ENCODE measurements around the gene DCAF8.
A peak's percentile ranks its signal among the peaks of the same experiment; 100 is the strongest.

The DCAF8 gene

GRCh38 chr1:160251687-160252526, 10.4 kb downstream of the DCAF8 start:
- Mint-ChIP-seq H3K27me3 (no peaks in the 10 kb centered on the region), H3K4me3 (no peak overlapping the region), H3K9me3 (ENCODE audit: low read depth) (no peaks in the 10 kb centered on the region), H3K4me1 (ENCODE audit: low read depth) (peaks cover 20% of the 10 kb centered on the region), H3K36me3 (no peaks in the 10 kb centered on the region), H3K27ac (no peak overlapping the region)

DNA sequence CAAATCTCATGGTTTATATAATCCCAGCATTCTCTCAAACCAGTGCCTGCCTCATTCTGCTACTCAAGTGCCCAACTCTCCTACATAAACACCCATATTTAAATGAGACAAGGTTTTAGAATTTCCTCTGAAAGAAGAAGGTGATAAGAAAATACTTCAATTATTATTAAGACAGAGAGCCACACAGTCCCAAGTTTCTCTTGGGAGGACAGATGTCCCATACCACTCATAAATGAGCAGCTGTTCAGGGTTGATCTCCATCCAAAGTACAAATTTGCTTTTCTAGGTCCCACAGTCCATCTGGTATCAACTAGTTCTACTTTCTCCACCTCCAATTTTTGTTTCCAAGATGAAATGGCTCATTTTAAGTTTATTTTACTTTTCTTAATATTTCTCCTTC, 11.3 kb downstream of the DCAF8 start:
- Mint-ChIP-seq H3K36me3 (no peaks in the 10 kb centered on the region), H3K4me3 (no peak overlapping the region), H3K27me3 (no peaks in the 10 kb centered on the region), H3K27ac (peak overlapping the region; percentile 7), H3K4me1 (ENCODE audit: low read depth) (peaks cover 16% of the 10 kb centered on the region), H3K9me3 (ENCODE audit: low read depth) (no peaks in the 10 kb centered on the region)

GRCh38 chr1:160247053-160247452, 15.3 kb downstream of the DCAF8 start:
- H3K27ac Mint-ChIP-seq, result no peak overlapping the region
- H3K4me1 Mint-ChIP-seq (ENCODE audit: low read depth), result peaks cover 26% of the 10 kb centered on the region
- H3K4me3 Mint-ChIP-seq, result no peak overlapping the region
- H3K27me3 Mint-ChIP-seq, result no peaks in the 10 kb centered on the region
- H3K36me3 Mint-ChIP-seq, result peaks cover 2% of the 10 kb centered on the region
- no peaks in the 10 kb centered on the region for H3K9me3 Mint-ChIP-seq (ENCODE audit: low read depth)

DNA sequence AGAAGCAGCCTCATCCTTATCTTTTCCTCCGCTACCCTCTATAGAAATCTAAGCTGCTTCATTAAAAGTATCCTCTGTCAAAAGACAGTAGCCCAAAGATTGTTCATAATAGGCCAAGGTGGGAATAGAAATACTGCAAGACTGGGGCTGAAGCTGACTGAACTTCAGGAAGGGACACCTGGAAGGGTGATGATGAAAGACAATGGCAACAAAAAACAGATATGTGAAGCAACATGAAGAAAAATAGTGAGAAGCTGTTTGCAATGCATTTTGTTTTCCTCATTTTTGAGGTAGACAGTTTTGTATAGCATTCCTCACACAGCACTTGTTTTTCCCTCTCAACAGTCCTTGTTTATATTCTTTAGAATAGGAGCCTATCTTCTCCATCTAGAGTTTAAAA, 16.9 kb downstream of the DCAF8 start:
- Mint-ChIP-seq H3K9me3 (ENCODE audit: low read depth) (no peaks in the 10 kb centered on the region), H3K4me3 (no peak overlapping the region), H3K4me1 (ENCODE audit: low read depth) (peaks cover 22% of the 10 kb centered on the region), H3K27me3 (no peaks in the 10 kb centered on the region), H3K36me3 (peaks cover 3% of the 10 kb centered on the region), H3K27ac (no peak overlapping the region)

DNA sequence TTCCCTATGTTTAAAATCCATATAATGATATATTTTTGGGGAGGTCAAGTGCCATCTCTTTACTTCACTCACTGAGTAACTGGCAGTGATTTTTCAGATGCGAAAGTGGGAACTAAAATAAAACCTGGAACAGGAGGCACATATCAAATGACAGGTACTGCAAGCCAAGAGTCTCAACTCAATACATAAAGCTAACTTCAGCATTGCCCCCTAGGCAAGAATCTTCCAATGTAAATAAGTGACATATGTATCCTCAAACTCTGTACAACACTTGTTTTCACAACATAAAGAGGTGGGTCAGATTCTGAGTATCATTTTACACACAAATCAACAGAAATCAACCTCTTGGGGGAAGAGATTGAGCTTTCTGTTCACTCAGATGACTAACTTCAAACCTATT, 18.1 kb downstream of the DCAF8 start:
- no peak overlapping the region for H3K4me3 Mint-ChIP-seq
- H3K27ac Mint-ChIP-seq, result no peak overlapping the region
- no peaks in the 10 kb centered on the region for H3K27me3 Mint-ChIP-seq
- H3K4me1 Mint-ChIP-seq (ENCODE audit: low read depth), result peaks cover 18% of the 10 kb centered on the region
- H3K36me3 Mint-ChIP-seq, result peaks cover 8% of the 10 kb centered on the region
- H3K9me3 Mint-ChIP-seq (ENCODE audit: low read depth), result no peaks in the 10 kb centered on the region

DNA sequence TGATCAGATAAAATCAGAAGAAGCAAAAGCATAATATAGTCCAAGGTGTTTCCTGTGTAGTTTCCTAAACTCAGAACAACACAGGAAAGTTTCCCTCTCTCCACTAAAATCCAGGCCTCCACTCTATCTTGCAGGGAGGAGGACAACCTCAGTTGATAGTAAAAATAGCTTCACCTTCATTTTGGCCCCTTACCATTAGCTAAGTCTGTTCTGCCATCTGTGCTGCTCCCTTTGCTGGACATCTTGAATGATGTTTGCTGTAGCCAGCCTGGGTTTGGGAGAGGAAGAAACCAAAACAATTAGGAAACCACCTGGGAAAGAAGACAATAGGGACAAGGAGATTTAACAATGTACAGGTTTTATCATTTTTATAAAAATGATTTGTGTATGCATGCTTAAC, 18.6 kb downstream of the DCAF8 start:
- H3K4me1 Mint-ChIP-seq (ENCODE audit: low read depth), result peaks cover 18% of the 10 kb centered on the region
- H3K4me3 Mint-ChIP-seq, result no peak overlapping the region
- H3K36me3 Mint-ChIP-seq, result peaks cover 8% of the 10 kb centered on the region
- no peaks in the 10 kb centered on the region for H3K27me3 Mint-ChIP-seq
- no peaks in the 10 kb centered on the region for H3K9me3 Mint-ChIP-seq (ENCODE audit: low read depth)
- no peak overlapping the region for H3K27ac Mint-ChIP-seq

- Mint-ChIP-seq H3K4me3 (no peak overlapping the region), H3K9me3 (ENCODE audit: low read depth) (no peaks in the 10 kb centered on the region), H3K4me1 (ENCODE audit: low read depth) (peaks cover 5% of the 10 kb centered on the region), H3K36me3 (peaks cover 17% of the 10 kb centered on the region), H3K27ac (no peak overlapping the region), H3K27me3 (no peaks in the 10 kb centered on the region)
These were observed 22.6 kb downstream of the DCAF8 start for GRCh38 chr1:160239582-160240299.

DNA sequence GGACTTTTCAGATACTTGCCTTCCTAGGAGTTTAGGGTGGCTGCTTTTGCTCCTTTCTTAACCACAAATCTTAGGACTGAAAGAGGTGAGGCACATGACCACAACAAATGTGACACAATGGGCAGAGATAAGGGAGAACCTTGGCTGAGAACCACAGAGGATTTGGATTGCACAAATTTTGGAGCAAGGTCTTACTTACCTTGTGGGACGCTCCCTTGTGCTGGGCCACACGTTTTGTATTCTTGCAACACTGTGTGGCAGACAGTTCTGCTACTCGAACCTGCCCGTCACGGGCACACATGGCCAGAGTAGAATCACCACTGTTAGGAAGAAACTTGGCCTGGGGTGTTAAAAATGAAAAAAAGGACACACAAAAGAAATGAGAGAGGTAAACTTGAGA, 23.9 kb downstream of the DCAF8 start:
- H3K36me3 Mint-ChIP-seq, result peaks cover 19% of the 10 kb centered on the region
- H3K27ac Mint-ChIP-seq, result no peak overlapping the region
- no peaks in the 10 kb centered on the region for H3K9me3 Mint-ChIP-seq (ENCODE audit: low read depth)
- peaks cover 14% of the 10 kb centered on the region for H3K4me1 Mint-ChIP-seq (ENCODE audit: low read depth)
- H3K4me3 Mint-ChIP-seq, result no peak overlapping the region
- no peaks in the 10 kb centered on the region for H3K27me3 Mint-ChIP-seq

DNA sequence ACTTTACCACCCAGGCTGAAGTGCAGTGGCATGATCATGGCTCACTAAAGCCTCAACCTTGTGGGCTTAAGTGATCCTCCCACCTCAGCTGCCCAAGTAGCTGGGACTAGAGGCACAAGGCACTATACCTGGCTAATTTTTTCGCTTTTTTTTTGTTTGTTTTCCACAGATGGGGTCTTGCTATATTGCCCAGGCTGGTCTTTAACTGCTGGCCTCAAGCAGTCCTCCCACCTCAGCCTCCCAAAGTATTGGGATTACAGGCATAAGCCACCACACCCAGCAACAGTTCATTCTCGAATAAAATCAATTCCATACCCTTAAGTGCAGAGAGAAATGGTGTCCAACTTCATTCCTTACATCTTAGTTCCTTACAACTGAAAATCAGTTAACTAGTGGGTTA, 24.8 kb downstream of the DCAF8 start:
- no peak overlapping the region for H3K4me3 Mint-ChIP-seq
- no peak overlapping the region for H3K27ac Mint-ChIP-seq
- no peaks in the 10 kb centered on the region for H3K27me3 Mint-ChIP-seq
- no peaks in the 10 kb centered on the region for H3K9me3 Mint-ChIP-seq (ENCODE audit: low read depth)
- peaks cover 21% of the 10 kb centered on the region for H3K4me1 Mint-ChIP-seq (ENCODE audit: low read depth)
- peaks cover 17% of the 10 kb centered on the region for H3K36me3 Mint-ChIP-seq

DNA sequence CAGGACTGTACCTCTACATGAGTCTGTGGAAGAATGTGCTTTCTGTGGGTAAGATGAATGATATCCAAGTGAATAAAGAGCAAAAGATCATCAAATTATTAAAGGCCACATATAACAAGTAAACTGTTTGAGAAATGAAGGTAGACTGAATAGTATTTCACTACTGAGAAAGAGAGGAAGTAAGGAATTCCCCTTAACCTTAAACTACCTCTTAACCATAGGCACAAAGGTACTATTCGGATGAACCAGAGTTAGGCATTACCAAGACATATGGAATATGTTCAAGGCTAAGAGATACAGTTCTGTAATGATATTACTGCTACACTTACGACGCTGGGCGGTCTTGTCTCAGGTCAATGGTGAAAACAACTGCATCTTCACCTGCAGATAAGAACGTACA, 25.5 kb downstream of the DCAF8 start:
- H3K36me3 Mint-ChIP-seq, result peaks cover 17% of the 10 kb centered on the region
- no peak overlapping the region for H3K27ac Mint-ChIP-seq
- no peaks in the 10 kb centered on the region for H3K27me3 Mint-ChIP-seq
- no peaks in the 10 kb centered on the region for H3K9me3 Mint-ChIP-seq (ENCODE audit: low read depth)
- peaks cover 18% of the 10 kb centered on the region for H3K4me1 Mint-ChIP-seq (ENCODE audit: low read depth)
- H3K4me3 Mint-ChIP-seq, result no peak overlapping the region

GRCh38 chr1:160232911-160233310, 29.4 kb downstream of the DCAF8 start:
- no peaks in the 10 kb centered on the region for H3K27me3 Mint-ChIP-seq
- peaks cover 16% of the 10 kb centered on the region for H3K36me3 Mint-ChIP-seq
- no peak overlapping the region for H3K4me3 Mint-ChIP-seq
- peaks cover 18% of the 10 kb centered on the region for H3K4me1 Mint-ChIP-seq (ENCODE audit: low read depth)
- H3K9me3 Mint-ChIP-seq (ENCODE audit: low read depth), result no peaks in the 10 kb centered on the region
- no peak overlapping the region for H3K27ac Mint-ChIP-seq

GRCh38 chr1:160228431-160228830, 33.9 kb downstream of the DCAF8 start:
- H3K9me3 Mint-ChIP-seq (ENCODE audit: low read depth), result no peaks in the 10 kb centered on the region
- H3K27ac Mint-ChIP-seq, result peak overlapping the region; percentile 10
- peaks cover 12% of the 10 kb centered on the region for H3K36me3 Mint-ChIP-seq
- H3K4me3 Mint-ChIP-seq, result no peak overlapping the region
- peaks cover 7% of the 10 kb centered on the region for H3K4me1 Mint-ChIP-seq (ENCODE audit: low read depth)
- H3K27me3 Mint-ChIP-seq, result no peaks in the 10 kb centered on the region

DNA sequence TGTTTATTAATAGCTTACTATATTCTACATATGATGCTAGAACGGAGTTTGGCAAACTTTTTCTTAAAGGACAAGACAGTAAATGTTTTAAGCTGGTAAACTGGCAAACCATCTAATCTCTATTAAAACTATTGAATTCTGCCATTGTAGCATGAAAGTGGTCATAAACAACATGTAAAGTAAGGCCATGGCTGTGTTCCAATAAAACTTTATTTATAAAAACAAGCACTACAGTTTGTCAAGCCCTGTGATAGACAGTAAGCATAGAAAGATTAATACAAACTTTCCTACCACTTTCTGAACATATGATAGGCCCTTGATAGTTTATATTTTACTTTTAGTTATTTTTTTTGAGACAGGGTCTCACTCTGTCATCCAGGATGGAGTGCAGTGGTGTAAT, 34.8 kb downstream of the DCAF8 start:
- Mint-ChIP-seq H3K9me3 (ENCODE audit: low read depth) (no peaks in the 10 kb centered on the region), H3K4me3 (no peak overlapping the region), H3K27ac (no peak overlapping the region), H3K36me3 (peaks cover 12% of the 10 kb centered on the region), H3K27me3 (no peaks in the 10 kb centered on the region), H3K4me1 (ENCODE audit: low read depth) (no peaks in the 10 kb centered on the region)

GRCh38 chr1:160227034-160227433, 35.3 kb downstream of the DCAF8 start:
- Mint-ChIP-seq H3K27me3 (no peaks in the 10 kb centered on the region), H3K4me3 (no peak overlapping the region), H3K4me1 (ENCODE audit: low read depth) (no peaks in the 10 kb centered on the region), H3K27ac (no peak overlapping the region), H3K36me3 (peaks cover 12% of the 10 kb centered on the region), H3K9me3 (ENCODE audit: low read depth) (no peaks in the 10 kb centered on the region)

GRCh38 chr1:160226623-160227022, 35.7 kb downstream of the DCAF8 start:
- no peak overlapping the region for H3K27ac Mint-ChIP-seq
- no peak overlapping the region for H3K4me3 Mint-ChIP-seq
- no peaks in the 10 kb centered on the region for H3K9me3 Mint-ChIP-seq (ENCODE audit: low read depth)
- H3K36me3 Mint-ChIP-seq, result peaks cover 12% of the 10 kb centered on the region
- no peaks in the 10 kb centered on the region for H3K4me1 Mint-ChIP-seq (ENCODE audit: low read depth)
- no peaks in the 10 kb centered on the region for H3K27me3 Mint-ChIP-seq
